Stimulated activated naive B cell treated with anti-CD40 and anti-IgM and Interleukin-4, amounts not matched to agents 10 μg/mL and 1 μg/mL and 100 μg/mL, for 72 hours (primary cell): ENCODE data around the gene OPRL1.

Experiments used
- ATAC-seq, 2 donors: fragments of 150-1000 bp; cut with Tn5 transposase; replicated peaks; 2 replicates each; pipeline ENCODE4 v1.10.0; 2021; ENCODE audit warnings: moderate library complexity in 1 of 2
- DNase-seq: peaks from one replicate; pipeline ENCODE4 v3.0.0; 2021
- H3K27ac Mint-ChIP-seq: one replicate; pipeline ENCODE4 v1.8.0; 2022; ENCODE audit warnings: mild to moderate bottlenecking, mixed read lengths
- H3K27me3 Mint-ChIP-seq, 2 donors: one replicate each; pipeline ENCODE4 v1.8.0; 2022; ENCODE audit warnings: mixed read lengths in 2 of 2
- H3K36me3 Mint-ChIP-seq, 2 donors: one replicate each; pipeline ENCODE4 v1.8.0; 2022; ENCODE audit warnings: mixed read lengths in 2 of 2, mild to moderate bottlenecking in 1 of 2
- H3K4me1 Mint-ChIP-seq, 2 donors: one replicate each; pipeline ENCODE4 v1.8.0; 2022; ENCODE audit warnings: mixed read lengths in 2 of 2, mild to moderate bottlenecking in 1 of 2
- H3K4me3 Mint-ChIP-seq, 2 donors: one replicate each; pipeline ENCODE4 v1.8.0; 2022; ENCODE audit warnings: mild to moderate bottlenecking in 2 of 2, mixed read lengths in 2 of 2, moderate library complexity in 1 of 2
- H3K9me3 Mint-ChIP-seq, 2 donors: one replicate each; pipeline ENCODE4 v1.8.0; 2022; ENCODE audit warnings: mixed read lengths in 2 of 2, mild to moderate bottlenecking in 1 of 2

OPRL1 gene

GRCh38 chr20:64077541-64077875 is 2.4 kb upstream of the OPRL1 start:
- no peaks in the 10 kb centered on the region for H3K9me3 Mint-ChIP-seq
- H3K36me3 Mint-ChIP-seq: peaks cover 19 to 24% of the 10 kb centered on the region in 2 donors
- H3K27ac Mint-ChIP-seq: peak overlapping the region; percentile 96
- no peak for DNase-seq
- H3K27me3 Mint-ChIP-seq: no peaks in the 10 kb centered on the region
- H3K4me1 Mint-ChIP-seq: peaks cover 43 to 83% of the 10 kb centered on the region in 2 donors
- H3K4me3 Mint-ChIP-seq: peak overlapping the region; percentile 94 to 97
- peak in 1 of 2 donors; percentile 2 for ATAC-seq

GRCh38 chr20:64077876-64078551 is 1.9 kb upstream of the OPRL1 start:
- Mint-ChIP-seq H3K27ac (peak overlapping the region; percentile 96), H3K36me3 (peaks cover 19 to 24% of the 10 kb centered on the region in 2 donors), H3K27me3 (peaks cover 0 to 1% of the 10 kb centered on the region in 2 donors), H3K4me3 (peak overlapping the region; percentile 94 to 97), H3K9me3 (no peaks in the 10 kb centered on the region), H3K4me1 (peaks cover 47 to 88% of the 10 kb centered on the region in 2 donors)
- peak; percentile 51 to 59 for ATAC-seq
- peak; percentile 66 for DNase-seq

- no peak for DNase-seq
- Mint-ChIP-seq H3K4me1 (peaks cover 50 to 88% of the 10 kb centered on the region in 2 donors), H3K4me3 (peak overlapping the region; percentile 94 to 97), H3K27me3 (peaks cover 0 to 5% of the 10 kb centered on the region in 2 donors), H3K36me3 (peaks cover 19 to 24% of the 10 kb centered on the region in 2 donors), H3K27ac (peak overlapping the region; percentile 95), H3K9me3 (no peaks in the 10 kb centered on the region)
- no peak for ATAC-seq
These were observed 979 bp upstream of the OPRL1 start for GRCh38 chr20:64078934-64079272.

GRCh38 chr20:64079273-64080012 is 439 bp upstream of the OPRL1 start, which contains the start of gene RGS19:
TSS of gene RGS19 (minus strand) at chr20:64079518. CDS start at chr20:64076886, 2,632 bp downstream.
- Mint-ChIP-seq H3K27me3 (peaks cover 3 to 11% of the 10 kb centered on the region in 2 donors), H3K27ac (peak within 1 kb of the TSS; percentile 95), H3K9me3 (no peaks in the 10 kb centered on the region), H3K4me1 (peaks cover 53 to 87% of the 10 kb centered on the region in 2 donors), H3K4me3 (peak within 1 kb of the TSS; percentile 94 to 97), H3K36me3 (peaks cover 19 to 23% of the 10 kb centered on the region in 2 donors)
- DNase-seq (peak; percentile 83), ATAC-seq (peak; percentile 48 to 55)

GRCh38 chr20:64080813-64081623 is 1.1 kb downstream of the OPRL1 start:
- peak overlapping the region; percentile 56 for H3K27ac Mint-ChIP-seq

GRCh38 chr20:64081624-64081964 is 1.7 kb downstream of the OPRL1 start:
- ATAC-seq (no peak), DNase-seq (no peak)
- Mint-ChIP-seq H3K9me3 (peaks cover 0 to under 1% of the 10 kb centered on the region in 2 donors), H3K27ac (peak overlapping the region; percentile 56), H3K27me3 (peaks cover 5 to 27% of the 10 kb centered on the region in 2 donors), H3K36me3 (peaks cover 9 to 11% of the 10 kb centered on the region in 2 donors), H3K4me3 (peak overlapping the region in 1 of 2 donors; percentile 29), H3K4me1 (peaks cover 44 to 72% of the 10 kb centered on the region in 2 donors)

More at GRCh38 chr20:64080813-64081623, 1.1 kb downstream of the OPRL1 start:
- peaks cover 45 to 78% of the 10 kb centered on the region in 2 donors for H3K4me1 Mint-ChIP-seq
- peaks cover 5 to 26% of the 10 kb centered on the region in 2 donors for H3K27me3 Mint-ChIP-seq
- DNase-seq (no peak), ATAC-seq (no peak)
- H3K36me3 Mint-ChIP-seq: peaks cover 8 to 13% of the 10 kb centered on the region in 2 donors
- peak overlapping the region; percentile 84 to 88 for H3K4me3 Mint-ChIP-seq
- no peaks in the 10 kb centered on the region for H3K9me3 Mint-ChIP-seq

- Mint-ChIP-seq H3K27me3 (peaks cover 5 to 27% of the 10 kb centered on the region in 2 donors), H3K9me3 (peaks cover 0 to 3% of the 10 kb centered on the region in 2 donors), H3K4me1 (peaks cover 41 to 65% of the 10 kb centered on the region in 2 donors), H3K4me3 (peak overlapping the region; percentile 51 to 73), H3K36me3 (peaks cover 8% of the 10 kb centered on the region in 2 donors), H3K27ac (no peak overlapping the region)
- ATAC-seq: no peak
- DNase-seq: no peak
These were observed 2.3 kb downstream of the OPRL1 start for GRCh38 chr20:64082126-64082731.

- Mint-ChIP-seq H3K36me3 (peaks cover 5 to 9% of the 10 kb centered on the region in 2 donors), H3K4me3 (peak overlapping the region; percentile 79 to 84), H3K27ac (no peak overlapping the region), H3K27me3 (peaks cover 5 to 27% of the 10 kb centered on the region in 2 donors), H3K9me3 (peaks cover 0 to 7% of the 10 kb centered on the region in 2 donors), H3K4me1 (peaks cover 37 to 59% of the 10 kb centered on the region in 2 donors)
- no peak for DNase-seq
- ATAC-seq: no peak
These were observed 3.0 kb downstream of the OPRL1 start for GRCh38 chr20:64082820-64083377.

GRCh38 chr20:64083378-64083803 is 3.5 kb downstream of the OPRL1 start:
- H3K4me1 Mint-ChIP-seq: peaks cover 35 to 54% of the 10 kb centered on the region in 2 donors
- peaks cover 3 to 9% of the 10 kb centered on the region in 2 donors for H3K36me3 Mint-ChIP-seq
- ATAC-seq (peak; percentile 27 to 30), DNase-seq (peak; percentile 59)
- H3K27me3 Mint-ChIP-seq: peaks cover 5 to 27% of the 10 kb centered on the region in 2 donors
- peaks cover 0 to 7% of the 10 kb centered on the region in 2 donors for H3K9me3 Mint-ChIP-seq
- peak overlapping the region; percentile 79 to 84 for H3K4me3 Mint-ChIP-seq
- no peak overlapping the region for H3K27ac Mint-ChIP-seq

- peak within 1 kb of the TSS; percentile 82 for H3K27ac Mint-ChIP-seq
- H3K36me3 Mint-ChIP-seq: peaks cover 3% of the 10 kb centered on the region in 2 donors
- H3K9me3 Mint-ChIP-seq: peaks cover 0 to 7% of the 10 kb centered on the region in 2 donors
- DNase-seq (no peak), ATAC-seq (no peak)
- peak within 1 kb of the TSS; percentile 87 to 90 for H3K4me3 Mint-ChIP-seq
- H3K27me3 Mint-ChIP-seq: peaks cover 5 to 27% of the 10 kb centered on the region in 2 donors
- H3K4me1 Mint-ChIP-seq: peaks cover 36 to 49% of the 10 kb centered on the region in 2 donors
These were observed 4.2 kb downstream of the OPRL1 start, which contains the start of gene LKAAEAR1 for GRCh38 chr20:64083804-64084684. TSS of gene LKAAEAR1 (minus strand) at chr20:64084398. CDS start at chr20:64084219, 179 bp downstream.

- peaks cover 2 to 3% of the 10 kb centered on the region in 2 donors for H3K36me3 Mint-ChIP-seq
- peaks cover 5 to 27% of the 10 kb centered on the region in 2 donors for H3K27me3 Mint-ChIP-seq
- peak overlapping the region; percentile 67 for H3K27ac Mint-ChIP-seq
- DNase-seq (no peak), ATAC-seq (no peak)
- peak overlapping the region; percentile 87 to 90 for H3K4me3 Mint-ChIP-seq
- peaks cover 0 to 7% of the 10 kb centered on the region in 2 donors for H3K9me3 Mint-ChIP-seq
- H3K4me1 Mint-ChIP-seq: peaks cover 36 to 46% of the 10 kb centered on the region in 2 donors
These were observed 4.8 kb downstream of the OPRL1 start for GRCh38 chr20:64084685-64085152.

GRCh38 chr20:64086801-64087200 is 6.9 kb downstream of the OPRL1 start:
- Mint-ChIP-seq H3K36me3 (peaks cover 2 to 3% of the 10 kb centered on the region in 2 donors), H3K27me3 (peaks cover 5 to 27% of the 10 kb centered on the region in 2 donors), H3K4me3 (no peak overlapping the region), H3K27ac (no peak overlapping the region), H3K4me1 (peaks cover 24 to 27% of the 10 kb centered on the region in 2 donors), H3K9me3 (peaks cover 0 to 7% of the 10 kb centered on the region in 2 donors)
- ATAC-seq: no peak
- DNase-seq: no peak
